Endometrial microvascular endothelial cells (primary cell): ENCODE results near the gene EPHX1. TPM values are rescaled to one million over a fixed set of nuclear protein-coding genes. Genes with fewer than 3 reads are reported as not detected.
"Not testable (repeated sequence)": the region's sequence is repeated elsewhere in the genome, so short reads cannot be mapped to it uniquely, and the experiment has no call there.

ENCODE experiments used
- in situ Hi-C: cut with HindIII; loops from 2 replicates; pipeline ENCODE4 v1.10.0; 2017; ENCODE audit warnings: low sequenced_read_pairs, low pct_unique_long_range_greater_than_20kb; ENCODE audit errors: inconsistent ontology term
- total RNA-seq: library from RNA; depleted of rRNA; stranded (reverse); fragments of >200 nt; gene quantifications from one replicate; pipeline ENCODE4 v1.2.3, GENCODE V29; 2015; ENCODE audit errors: inconsistent ontology term

The EPHX1 gene
- total RNA-seq, 1 donor from 2014 or later, result 85.3 TPM

- in situ Hi-C loops, result no loop called here
Measured at GRCh38 chr1:225812488-225813213, 2.7 kb downstream of the EPHX1 start.

- in situ Hi-C loops, result no loop called here
Measured at GRCh38 chr1:225813214-225813964, 3.5 kb downstream of the EPHX1 start.

- in situ Hi-C loops, result no loop called here
Measured at GRCh38 chr1:225814381-225814780, 4.5 kb downstream of the EPHX1 start.

- in situ Hi-C loops, result not testable (repeated sequence)
Measured at GRCh38 chr1:225815090-225815489, 5.2 kb downstream of the EPHX1 start.

- in situ Hi-C loops, result no loop called here
Measured at GRCh38 chr1:225815526-225816178, 5.7 kb downstream of the EPHX1 start.

GRCh38 chr1:225816643-225817538 is 7.0 kb downstream of the EPHX1 start:
- in situ Hi-C loops, result no loop called here

GRCh38 chr1:225817611-225818061 is 7.7 kb downstream of the EPHX1 start:
- in situ Hi-C loops, result no loop called here

GRCh38 chr1:225818229-225818628 is 8.3 kb downstream of the EPHX1 start:
- in situ Hi-C loops, result no loop called here

- in situ Hi-C loops, result no loop called here
Measured at GRCh38 chr1:225819346-225820192, 9.6 kb downstream of the EPHX1 start.

GRCh38 chr1:225820522-225821120 is 10.7 kb downstream of the EPHX1 start:
- in situ Hi-C loops, result no loop called here

GRCh38 chr1:225822655-225823403 is 12.9 kb downstream of the EPHX1 start:
- in situ Hi-C loops, result no loop called here

- in situ Hi-C loops, result no loop called here
Measured at GRCh38 chr1:225823811-225824261, 13.9 kb downstream of the EPHX1 start.

- in situ Hi-C loops, result no loop called here
Measured at GRCh38 chr1:225824533-225824941, 14.6 kb downstream of the EPHX1 start.

- in situ Hi-C loops, result no loop called here
Measured at GRCh38 chr1:225825078-225825477, 15.2 kb downstream of the EPHX1 start.

GRCh38 chr1:225825607-225826007 is 15.7 kb downstream of the EPHX1 start:
- in situ Hi-C loops, result no loop called here

GRCh38 chr1:225827076-225827475 is 17.2 kb downstream of the EPHX1 start:
- in situ Hi-C loops, result no loop called here
